Stromal cell of bone marrow (primary cell): ENCODE measurements around the gene TFF1.
"Not testable (repeated sequence)": the region's sequence is repeated elsewhere in the genome, so short reads cannot be mapped to it uniquely, and the experiment has no call there.

Experiments
- DNase-seq: peaks from one replicate; pipeline ENCODE4 v3.0.0-alpha.2; 2012; ENCODE audit warnings: low read depth

The TFF1 gene

GRCh38 chr21:42366292-42367010 is at the start of gene TFF1:
TSS of gene TFF1 (minus strand) at chr21:42366535. CDS start at chr21:42366495, 40 bp downstream.
- DNase-seq = no peak

GRCh38 chr21:42414928-42415769 is 48.8 kb upstream of the TFF1 start:
- no peak for DNase-seq

GRCh38 chr21:42414553-42414927 is 48.2 kb upstream of the TFF1 start:
- no peak for DNase-seq

GRCh38 chr21:42414066-42414465 is 47.7 kb upstream of the TFF1 start:
- no peak for DNase-seq

- DNase-seq = no peak
Measured at GRCh38 chr21:42413500-42413899, 47.2 kb upstream of the TFF1 start.

- DNase-seq = no peak
Measured at GRCh38 chr21:42413093-42413492, 46.8 kb upstream of the TFF1 start.

GRCh38 chr21:42412636-42412933 is 46.2 kb upstream of the TFF1 start:
- DNase-seq = no peak

GRCh38 chr21:42411891-42412635 is 45.7 kb upstream of the TFF1 start:
- DNase-seq = no peak

- no peak for DNase-seq
Measured at GRCh38 chr21:42411197-42411869, 45.0 kb upstream of the TFF1 start.

GRCh38 chr21:42409366-42409765 is 43.0 kb upstream of the TFF1 start:
- no peak for DNase-seq

- not testable (repeated sequence) for DNase-seq
Measured at GRCh38 chr21:42408718-42409117, 42.4 kb upstream of the TFF1 start.

- DNase-seq = no peak
Measured at GRCh38 chr21:42407476-42407875, 41.1 kb upstream of the TFF1 start.

GRCh38 chr21:42406866-42407265 is 40.5 kb upstream of the TFF1 start:
- no peak for DNase-seq

GRCh38 chr21:42406201-42406621 is 39.9 kb upstream of the TFF1 start:
- DNase-seq = no peak

GRCh38 chr21:42405064-42406013 is 39.0 kb upstream of the TFF1 start:
- DNase-seq = no peak

- DNase-seq = no peak
Measured at GRCh38 chr21:42404539-42404938, 38.2 kb upstream of the TFF1 start.

GRCh38 chr21:42403611-42404231 is 37.4 kb upstream of the TFF1 start, which contains the start of gene UBASH3A:
TSS of gene UBASH3A (plus strand) at chr21:42403902. CDS start at chr21:42403946, 44 bp downstream.
- no peak for DNase-seq

GRCh38 chr21:42401820-42402251 is 35.5 kb upstream of the TFF1 start:
- no peak for DNase-seq

GRCh38 chr21:42401154-42401553 is 34.8 kb upstream of the TFF1 start:
- no peak for DNase-seq

GRCh38 chr21:42400525-42400924 is 34.2 kb upstream of the TFF1 start:
- DNase-seq = no peak
